ENCODE results near the gene TMEFF2.

DNA sequence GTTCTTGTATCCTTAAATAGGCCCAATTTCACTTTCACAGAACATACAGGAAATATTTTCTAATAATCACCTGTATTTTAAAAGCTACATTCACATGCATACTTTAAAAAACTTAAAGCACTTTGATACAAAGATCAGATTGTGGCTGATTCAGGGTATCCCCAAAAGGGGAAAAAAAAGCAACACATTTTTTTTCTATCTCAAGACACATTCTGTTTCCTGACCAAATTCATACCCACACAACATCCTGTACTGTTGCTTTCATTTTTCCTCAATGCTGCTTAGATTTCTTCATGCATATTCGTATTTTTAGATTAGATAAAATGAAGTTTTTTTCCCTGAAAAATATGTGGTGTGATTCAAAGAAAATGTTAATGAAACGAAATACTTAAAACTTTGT, 122.5 kb downstream of the TMEFF2 start:
- TF ChIP-seq JUNB (IDR thresholded peaks at IDR 0.05; ENCODE audit: unreplicated experiment) (no peak), CREB1 (CRISPR knock-in tag; IDR thresholded peaks at IDR 0.05; ENCODE audit: low read depth) (no peak), POLR2AphosphoS5 (IDR thresholded peaks at IDR 0.05; ENCODE audit: low read depth) (no peak), EZH2phosphoT487 (IDR thresholded peaks at IDR 0.05; ENCODE audit: unreplicated experiment) (no peak), EZH2 (IDR thresholded peaks at IDR 0.05; ENCODE audit: low read depth, unreplicated experiment) (no peak), ZNF331 (CRISPR knock-in tag; IDR thresholded peaks at IDR 0.05; ENCODE audit: low read depth) (no peak)
- TF ChIP-seq, protein P1, sequence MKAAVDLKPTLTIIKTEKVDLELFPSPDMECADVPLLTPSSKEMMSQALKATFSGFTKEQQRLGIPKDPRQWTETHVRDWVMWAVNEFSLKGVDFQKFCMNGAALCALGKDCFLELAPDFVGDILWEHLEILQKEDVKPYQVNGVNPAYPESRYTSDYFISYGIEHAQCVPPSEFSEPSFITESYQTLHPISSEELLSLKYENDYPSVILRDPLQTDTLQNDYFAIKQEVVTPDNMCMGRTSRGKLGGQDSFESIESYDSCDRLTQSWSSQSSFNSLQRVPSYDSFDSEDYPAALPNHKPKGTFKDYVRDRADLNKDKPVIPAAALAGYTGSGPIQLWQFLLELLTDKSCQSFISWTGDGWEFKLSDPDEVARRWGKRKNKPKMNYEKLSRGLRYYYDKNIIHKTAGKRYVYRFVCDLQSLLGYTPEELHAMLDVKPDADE (IDR thresholded peaks at IDR 0.05), result no peak
- TF ChIP-seq, protein P2, sequence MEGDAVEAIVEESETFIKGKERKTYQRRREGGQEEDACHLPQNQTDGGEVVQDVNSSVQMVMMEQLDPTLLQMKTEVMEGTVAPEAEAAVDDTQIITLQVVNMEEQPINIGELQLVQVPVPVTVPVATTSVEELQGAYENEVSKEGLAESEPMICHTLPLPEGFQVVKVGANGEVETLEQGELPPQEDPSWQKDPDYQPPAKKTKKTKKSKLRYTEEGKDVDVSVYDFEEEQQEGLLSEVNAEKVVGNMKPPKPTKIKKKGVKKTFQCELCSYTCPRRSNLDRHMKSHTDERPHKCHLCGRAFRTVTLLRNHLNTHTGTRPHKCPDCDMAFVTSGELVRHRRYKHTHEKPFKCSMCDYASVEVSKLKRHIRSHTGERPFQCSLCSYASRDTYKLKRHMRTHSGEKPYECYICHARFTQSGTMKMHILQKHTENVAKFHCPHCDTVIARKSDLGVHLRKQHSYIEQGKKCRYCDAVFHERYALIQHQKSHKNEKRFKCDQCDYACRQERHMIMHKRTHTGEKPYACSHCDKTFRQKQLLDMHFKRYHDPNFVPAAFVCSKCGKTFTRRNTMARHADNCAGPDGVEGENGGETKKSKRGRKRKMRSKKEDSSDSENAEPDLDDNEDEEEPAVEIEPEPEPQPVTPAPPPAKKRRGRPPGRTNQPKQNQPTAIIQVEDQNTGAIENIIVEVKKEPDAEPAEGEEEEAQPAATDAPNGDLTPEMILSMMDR (conservative IDR thresholded peaks at IDR 0.05; ENCODE audit: low read depth in 2 of 2), result no peak
- TF ChIP-seq, protein P3, sequence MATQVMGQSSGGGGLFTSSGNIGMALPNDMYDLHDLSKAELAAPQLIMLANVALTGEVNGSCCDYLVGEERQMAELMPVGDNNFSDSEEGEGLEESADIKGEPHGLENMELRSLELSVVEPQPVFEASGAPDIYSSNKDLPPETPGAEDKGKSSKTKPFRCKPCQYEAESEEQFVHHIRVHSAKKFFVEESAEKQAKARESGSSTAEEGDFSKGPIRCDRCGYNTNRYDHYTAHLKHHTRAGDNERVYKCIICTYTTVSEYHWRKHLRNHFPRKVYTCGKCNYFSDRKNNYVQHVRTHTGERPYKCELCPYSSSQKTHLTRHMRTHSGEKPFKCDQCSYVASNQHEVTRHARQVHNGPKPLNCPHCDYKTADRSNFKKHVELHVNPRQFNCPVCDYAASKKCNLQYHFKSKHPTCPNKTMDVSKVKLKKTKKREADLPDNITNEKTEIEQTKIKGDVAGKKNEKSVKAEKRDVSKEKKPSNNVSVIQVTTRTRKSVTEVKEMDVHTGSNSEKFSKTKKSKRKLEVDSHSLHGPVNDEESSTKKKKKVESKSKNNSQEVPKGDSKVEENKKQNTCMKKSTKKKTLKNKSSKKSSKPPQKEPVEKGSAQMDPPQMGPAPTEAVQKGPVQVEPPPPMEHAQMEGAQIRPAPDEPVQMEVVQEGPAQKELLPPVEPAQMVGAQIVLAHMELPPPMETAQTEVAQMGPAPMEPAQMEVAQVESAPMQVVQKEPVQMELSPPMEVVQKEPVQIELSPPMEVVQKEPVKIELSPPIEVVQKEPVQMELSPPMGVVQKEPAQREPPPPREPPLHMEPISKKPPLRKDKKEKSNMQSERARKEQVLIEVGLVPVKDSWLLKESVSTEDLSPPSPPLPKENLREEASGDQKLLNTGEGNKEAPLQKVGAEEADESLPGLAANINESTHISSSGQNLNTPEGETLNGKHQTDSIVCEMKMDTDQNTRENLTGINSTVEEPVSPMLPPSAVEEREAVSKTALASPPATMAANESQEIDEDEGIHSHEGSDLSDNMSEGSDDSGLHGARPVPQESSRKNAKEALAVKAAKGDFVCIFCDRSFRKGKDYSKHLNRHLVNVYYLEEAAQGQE (IDR thresholded peaks at IDR 0.05; ENCODE audit: unreplicated experiment), result no peak
